Measurements from ENCODE around the gene PRELID3B. TPM values are rescaled to one million over a fixed set of nuclear protein-coding genes. Genes with fewer than 3 reads are reported as not detected.

Gene PRELID3B
- 46.6 TPM for total RNA-seq
- long read RNA-seq, transcript PRELID3B-201 (6 exons, 2,626 nt) = major isoform, 74 of 84 reads
- long read RNA-seq, partial matches to known transcripts = 1 of 84 reads
- long read RNA-seq, other reads (novel, unspliced or antisense) = 4 of 84 reads

GRCh38 chr20:59042151-59042795 is at the start of gene PRELID3B:
PRELID3B (minus strand) TSS chr20:59042786; CDS start chr20:59042730, 56 bp downstream.
- Histone ChIP-seq H3K27ac (replicated peaks) (peak within 1 kb of the TSS; percentile 88), H3K4me1 (peaks cover 46% of the 10 kb centered on the region), H3K36me3 (peaks cover 11% of the 10 kb centered on the region), H3K9me3 (replicated peaks) (no peaks in the 10 kb centered on the region), H3K27me3 (ENCODE audit: low read depth) (no peaks in the 10 kb centered on the region), H3K4me3 (peak within 1 kb of the TSS; percentile 88)
- TF ChIP-seq CTCF (IDR thresholded peaks at IDR 0.05; ENCODE audit: borderline replicate concordance) = no peak
- DNase-seq = peak; percentile 36
- intact Hi-C loops (cut with micrococcal nuclease) = no loop called here

GRCh38 chr20:59087829-59088433 is 45.3 kb upstream of the PRELID3B start:
- intact Hi-C loops (cut with micrococcal nuclease) = loop anchor here (5.0 kb wide), 1 partner anchor 134 kb away; no protein-coding TSS in a partner anchor
- TF ChIP-seq CTCF (IDR thresholded peaks at IDR 0.05; ENCODE audit: borderline replicate concordance) = peak; percentile 95
- DNase-seq = peak; percentile 81
- Histone ChIP-seq H3K9me3 (replicated peaks) (no peaks in the 10 kb centered on the region), H3K4me3 (no peak overlapping the region), H3K27me3 (ENCODE audit: low read depth) (peaks cover 4% of the 10 kb centered on the region), H3K27ac (replicated peaks) (no peak overlapping the region), H3K36me3 (no peaks in the 10 kb centered on the region), H3K4me1 (peaks cover 10% of the 10 kb centered on the region)

- Histone ChIP-seq H3K27me3 (ENCODE audit: low read depth) (peaks cover 4% of the 10 kb centered on the region), H3K4me3 (no peak overlapping the region), H3K4me1 (peaks cover 10% of the 10 kb centered on the region), H3K9me3 (replicated peaks) (no peaks in the 10 kb centered on the region), H3K27ac (replicated peaks) (no peak overlapping the region), H3K36me3 (no peaks in the 10 kb centered on the region)
- DNase-seq = no peak
- no peak for TF ChIP-seq CTCF (IDR thresholded peaks at IDR 0.05; ENCODE audit: borderline replicate concordance)
- intact Hi-C loops (cut with micrococcal nuclease) = loop anchor here (5.0 kb wide), 1 partner anchor 135 kb away; no protein-coding TSS in a partner anchor
Observed at GRCh38 chr20:59086923-59087322, 44.3 kb upstream of the PRELID3B start.

GRCh38 chr20:59084041-59084850 is 41.7 kb upstream of the PRELID3B start:
- intact Hi-C loops (cut with micrococcal nuclease) = no loop called here
- no peak overlapping the region for H3K27ac ChIP-seq (replicated peaks)
- no peaks in the 10 kb centered on the region for H3K36me3 ChIP-seq
- H3K4me1 ChIP-seq = peaks cover 10% of the 10 kb centered on the region
- H3K4me3 ChIP-seq = no peak overlapping the region
- no peaks in the 10 kb centered on the region for H3K9me3 ChIP-seq (replicated peaks)
- peak; percentile 48 for DNase-seq
- no peak for TF ChIP-seq CTCF (IDR thresholded peaks at IDR 0.05; ENCODE audit: borderline replicate concordance)
- peaks cover 4% of the 10 kb centered on the region for H3K27me3 ChIP-seq (ENCODE audit: low read depth)

GRCh38 chr20:59082981-59083380 is 40.4 kb upstream of the PRELID3B start:
- Histone ChIP-seq H3K27me3 (ENCODE audit: low read depth) (peaks cover 8% of the 10 kb centered on the region), H3K9me3 (replicated peaks) (no peaks in the 10 kb centered on the region), H3K4me3 (no peak overlapping the region), H3K27ac (replicated peaks) (no peak overlapping the region), H3K36me3 (no peaks in the 10 kb centered on the region), H3K4me1 (peaks cover 10% of the 10 kb centered on the region)
- no peak for DNase-seq
- TF ChIP-seq CTCF (IDR thresholded peaks at IDR 0.05; ENCODE audit: borderline replicate concordance) = no peak
- intact Hi-C loops (cut with micrococcal nuclease) = no loop called here
